IPS DF 6.9 (cell line): ENCODE measurements around the gene AFAP1.

Experiments
- DNase-seq: peaks from one replicate; pipeline ENCODE4 v3.0.0-alpha.2; 2013; ENCODE audit warnings: low read depth, low spot score
- H3K27ac ChIP-seq: one replicate; pipeline ENCODE4 v1.5.1; 2013; ENCODE audit warnings: low read length, control low read depth
- H3K27me3 ChIP-seq: 2 replicates; pipeline ENCODE4 v1.6.1; 2013; ENCODE audit warnings: mild to moderate bottlenecking, low read length; ENCODE audit not compliant: control insufficient read depth, insufficient read depth
- H3K36me3 ChIP-seq: 2 replicates; pipeline ENCODE4 v1.6.1; 2013; ENCODE audit warnings: low read length; ENCODE audit not compliant: control insufficient read depth, insufficient read depth
- H3K4me1 ChIP-seq: 2 replicates; pipeline ENCODE4 v1.6.1; 2013; ENCODE audit warnings: low read length; ENCODE audit not compliant: control insufficient read depth, insufficient read depth
- H3K4me3 ChIP-seq: 2 replicates; pipeline ENCODE4 v1.5.1; 2013; ENCODE audit warnings: mild to moderate bottlenecking, low read length
- H3K9me3 ChIP-seq: 2 replicates; pipeline ENCODE4 v1.6.1; 2013; ENCODE audit warnings: low read length, inconsistent platforms; ENCODE audit not compliant: control insufficient read depth, insufficient read depth
- WGBS: extraction: QIAGEN DNeasy Blood & Tissue Kit; methylation state at CpG from one replicate; pipeline ENCODE4 v1.1.7; 2013; ENCODE audit warnings: mixed read lengths, missing lambda C conversion rate; ENCODE audit not compliant: insufficient read length, insufficient coverage; 5-methylcytosine and 5-hydroxymethylcytosine counted together

The AFAP1 gene

DNA sequence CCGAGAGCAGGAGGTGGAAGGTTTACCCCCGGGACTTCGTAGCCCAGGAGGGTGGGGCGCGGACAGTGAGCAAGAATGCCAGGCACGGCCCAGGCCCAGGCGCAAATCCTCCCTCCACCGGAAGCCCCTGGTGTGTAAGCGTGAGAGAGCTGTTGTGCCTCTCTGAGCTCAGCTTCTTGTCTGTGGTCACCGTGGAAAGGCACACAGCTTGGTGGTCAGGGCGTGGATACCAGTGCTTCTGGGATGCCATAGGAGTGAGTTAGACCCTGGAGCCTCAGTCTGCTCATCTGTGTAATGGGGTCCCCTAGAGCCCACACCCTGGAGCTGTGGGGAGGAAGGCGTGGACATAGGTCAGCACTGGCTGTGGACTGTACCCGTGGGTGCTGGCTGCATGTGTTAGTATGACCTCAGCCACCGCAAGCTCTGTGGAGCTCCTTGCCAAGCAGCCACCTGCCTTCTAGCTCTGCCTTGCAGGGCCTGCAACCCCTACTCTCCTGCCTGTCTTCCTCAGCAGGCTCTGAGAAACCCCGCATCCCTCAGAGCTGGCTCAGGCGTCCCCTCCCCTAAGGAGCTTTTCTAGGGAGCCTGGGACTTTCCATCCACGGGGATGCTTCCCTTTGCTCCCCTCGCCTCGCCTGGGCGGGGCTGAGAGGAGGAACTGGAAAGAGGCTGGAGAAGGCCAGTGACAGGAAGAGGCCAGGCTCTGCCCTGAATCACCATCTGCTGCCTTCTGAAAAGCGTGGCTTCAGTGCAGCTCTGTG lies 28.0 kb upstream of the AFAP1 start:
- no peaks in the 10 kb centered on the region for H3K9me3 ChIP-seq
- DNase-seq: no peak
- no peak overlapping the region for H3K27ac ChIP-seq
- peaks cover 7% of the 10 kb centered on the region for H3K4me1 ChIP-seq
- H3K27me3 ChIP-seq: no peaks in the 10 kb centered on the region
- no CpG with 5 or more reads among the region's 21 CpGs for WGBS
- H3K36me3 ChIP-seq: no peaks in the 10 kb centered on the region
- H3K4me3 ChIP-seq: no peak overlapping the region

DNA sequence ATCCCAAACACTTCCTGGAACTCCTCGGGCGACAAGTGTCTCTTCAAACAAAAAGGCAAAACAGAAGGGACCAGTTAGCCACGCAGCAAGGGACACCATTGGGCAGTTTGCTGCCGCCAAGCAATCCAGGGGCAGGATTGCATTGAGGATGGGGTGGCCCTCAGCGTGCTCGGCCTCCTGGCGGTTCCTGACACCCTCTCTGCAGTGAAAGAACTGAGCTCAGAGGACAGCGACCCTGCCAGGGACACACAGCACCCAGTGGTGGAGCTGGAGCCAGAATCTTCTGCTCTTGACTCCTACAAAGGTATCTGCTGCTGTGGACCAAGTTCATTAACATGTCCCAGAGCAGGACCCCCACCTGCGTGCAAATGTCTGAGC lies 27.4 kb upstream of the AFAP1 start:
- WGBS: no CpG with 5 or more reads among the region's 9 CpGs
- H3K4me1 ChIP-seq: peaks cover 5% of the 10 kb centered on the region

GRCh38 chr4:7966281-7967062 lies 26.8 kb upstream of the AFAP1 start:
- WGBS: no CpG with 5 or more reads among the region's 37 CpGs
- H3K4me3 ChIP-seq: no peak overlapping the region
- DNase-seq: no peak
- no peak overlapping the region for H3K27ac ChIP-seq
- H3K27me3 ChIP-seq: no peaks in the 10 kb centered on the region
- H3K4me1 ChIP-seq: peaks cover 4% of the 10 kb centered on the region
- H3K9me3 ChIP-seq: no peaks in the 10 kb centered on the region
- H3K36me3 ChIP-seq: no peaks in the 10 kb centered on the region

More for the DNA sequence above, 27.4 kb upstream of the AFAP1 start:
- no peaks in the 10 kb centered on the region for H3K27me3 ChIP-seq
- no peaks in the 10 kb centered on the region for H3K36me3 ChIP-seq
- H3K9me3 ChIP-seq: no peaks in the 10 kb centered on the region
- H3K27ac ChIP-seq: no peak overlapping the region
- H3K4me3 ChIP-seq: no peak overlapping the region
- DNase-seq: no peak

DNA sequence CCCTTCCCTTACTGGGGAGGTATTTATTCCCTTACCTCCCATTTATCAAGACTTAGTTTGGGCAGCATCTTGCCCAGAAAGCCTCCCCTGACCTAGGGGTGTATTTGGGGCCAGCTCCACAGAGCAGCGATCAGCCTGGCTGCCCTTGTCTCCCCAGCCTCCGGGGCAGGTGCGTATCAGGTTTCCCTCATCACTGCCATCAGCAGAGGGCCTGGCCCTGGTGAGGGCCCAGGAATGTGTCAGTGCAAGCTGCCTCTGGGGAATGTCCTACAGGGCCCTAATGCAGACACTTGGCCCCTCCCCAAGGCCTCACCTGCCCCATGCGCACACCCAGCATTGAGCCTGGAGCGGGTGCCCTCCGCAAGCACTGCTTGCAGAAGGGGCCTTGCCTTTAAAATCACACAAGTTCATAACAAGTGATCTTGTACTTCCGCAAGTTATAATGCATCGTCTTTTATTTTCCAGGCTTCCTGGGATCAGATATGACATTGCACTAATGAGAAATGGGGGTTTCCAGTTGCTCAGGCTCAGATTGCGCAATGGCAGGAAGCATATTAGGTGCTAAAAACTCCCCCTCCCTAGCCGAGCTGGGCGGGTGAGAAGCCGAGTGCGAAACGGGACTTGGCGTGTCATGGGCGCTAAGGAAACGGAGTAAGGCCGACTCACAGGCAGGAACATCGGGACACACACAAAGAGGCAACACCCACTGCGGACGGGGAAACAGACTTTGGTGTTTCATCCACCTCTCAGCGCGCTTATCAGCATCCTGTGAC lies 25.4 kb upstream of the AFAP1 start:
- H3K36me3 ChIP-seq: no peaks in the 10 kb centered on the region
- peaks cover 1% of the 10 kb centered on the region for H3K4me1 ChIP-seq
- no peak overlapping the region for H3K27ac ChIP-seq
- DNase-seq: no peak
- no peaks in the 10 kb centered on the region for H3K9me3 ChIP-seq
- H3K27me3 ChIP-seq: no peaks in the 10 kb centered on the region
- H3K4me3 ChIP-seq: no peak overlapping the region
- WGBS: no CpG with 5 or more reads among the region's 23 CpGs

DNA sequence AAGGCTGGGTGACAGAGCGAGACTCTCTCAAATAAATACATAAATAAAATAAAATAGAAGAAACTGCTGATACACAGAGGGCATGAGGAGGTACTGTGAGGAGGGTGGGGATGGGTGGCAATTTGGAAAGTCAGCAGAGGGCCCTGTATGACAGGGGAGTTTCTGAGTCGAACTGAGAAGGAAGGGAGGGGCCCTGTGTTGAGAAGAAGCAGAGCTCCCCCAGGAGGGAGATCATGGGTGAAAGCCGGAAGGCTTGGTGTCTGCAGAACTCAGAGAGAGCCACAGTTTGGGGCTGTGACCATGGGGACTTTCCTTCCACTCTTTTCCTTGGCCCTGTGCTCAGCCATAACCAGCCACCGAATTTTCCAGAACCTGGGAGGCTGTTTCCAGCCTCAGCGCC lies 24.8 kb upstream of the AFAP1 start:
- no peak for DNase-seq
- Histone ChIP-seq H3K4me3 (no peak overlapping the region), H3K27me3 (no peaks in the 10 kb centered on the region), H3K36me3 (no peaks in the 10 kb centered on the region), H3K27ac (no peak overlapping the region), H3K9me3 (no peaks in the 10 kb centered on the region), H3K4me1 (no peaks in the 10 kb centered on the region; the same call in 1 of the 2 replicates)
- whole genome bisulfite sequencing: no CpG with 5 or more reads among the region's 5 CpGs

GRCh38 chr4:7963691-7964090 lies 24.0 kb upstream of the AFAP1 start:
- no CpG with 5 or more reads among the region's 12 CpGs for WGBS
- H3K27ac ChIP-seq: no peak overlapping the region
- DNase-seq: no peak
- H3K36me3 ChIP-seq: no peaks in the 10 kb centered on the region
- H3K4me1 ChIP-seq: peaks cover 1% of the 10 kb centered on the region; the same call in 1 of the 2 replicates
- H3K27me3 ChIP-seq: no peaks in the 10 kb centered on the region
- H3K9me3 ChIP-seq: no peaks in the 10 kb centered on the region
- no peak overlapping the region for H3K4me3 ChIP-seq

DNA sequence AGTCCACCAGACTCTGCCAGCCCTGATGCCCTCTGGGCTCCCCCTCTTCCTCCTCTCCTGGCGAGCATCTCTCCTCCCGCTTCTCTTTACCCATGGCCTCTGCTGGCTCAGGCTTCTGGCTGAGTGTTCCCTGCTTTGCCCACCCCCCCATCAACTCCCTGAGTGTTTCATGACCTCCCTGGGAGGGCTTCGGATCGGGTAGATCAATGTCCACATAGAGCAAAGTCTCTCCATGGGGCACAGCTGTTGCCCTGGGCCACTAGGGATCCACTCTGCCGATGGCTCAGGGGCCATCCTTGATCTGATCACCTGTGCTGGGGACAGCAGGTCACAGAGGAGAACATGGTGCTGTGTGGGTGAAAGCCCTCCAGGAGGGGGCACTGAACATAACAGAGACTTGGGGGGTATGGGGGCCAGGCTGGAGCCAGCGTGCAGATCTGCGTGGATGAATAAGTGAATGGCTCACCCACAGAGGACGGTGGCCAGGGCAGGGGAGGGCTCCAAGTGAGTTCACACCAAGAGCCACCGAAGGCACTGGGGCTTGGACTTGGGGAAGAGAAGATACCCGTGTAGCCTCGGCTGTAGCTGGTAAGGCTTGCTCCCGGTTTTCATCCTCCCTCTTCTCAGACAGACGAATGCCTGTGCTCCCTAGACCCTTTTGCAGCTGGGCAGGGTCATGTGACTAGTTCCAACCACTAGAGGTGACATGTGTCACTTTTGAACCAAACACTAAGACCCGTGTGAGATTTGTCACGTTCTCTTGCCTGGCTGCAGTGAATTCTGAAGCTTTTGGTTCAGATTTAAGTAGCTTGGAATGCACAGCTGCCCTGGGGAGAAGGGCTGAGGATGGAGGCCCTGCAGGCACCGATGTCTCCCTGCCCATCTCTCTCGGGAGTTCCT lies 23.2 kb upstream of the AFAP1 start:
- Histone ChIP-seq H3K9me3 (no peaks in the 10 kb centered on the region), H3K4me1 (peaks cover 1% of the 10 kb centered on the region; the same call in 1 of the 2 replicates), H3K27ac (no peak overlapping the region), H3K36me3 (no peaks in the 10 kb centered on the region), H3K4me3 (no peak overlapping the region), H3K27me3 (no peaks in the 10 kb centered on the region)
- WGBS: no CpG with 5 or more reads among the region's 17 CpGs
- DNase-seq: no peak

- no peaks in the 10 kb centered on the region for H3K36me3 ChIP-seq
- H3K4me1 ChIP-seq: peaks cover 3% of the 10 kb centered on the region; the same call in 1 of the 2 replicates
- H3K4me3 ChIP-seq: no peak overlapping the region
- no peak for DNase-seq
- WGBS: no CpG with 5 or more reads among the region's 19 CpGs
- no peak overlapping the region for H3K27ac ChIP-seq
- H3K27me3 ChIP-seq: no peaks in the 10 kb centered on the region
- H3K9me3 ChIP-seq: no peaks in the 10 kb centered on the region
Observed at GRCh38 chr4:7960790-7961655, 21.4 kb upstream of the AFAP1 start.

- no peak for DNase-seq
- H3K27me3 ChIP-seq: no peaks in the 10 kb centered on the region
- no peaks in the 10 kb centered on the region for H3K36me3 ChIP-seq
- H3K4me1 ChIP-seq: peaks cover 3% of the 10 kb centered on the region; the same call in 1 of the 2 replicates
- H3K27ac ChIP-seq: no peak overlapping the region
- H3K4me3 ChIP-seq: no peak overlapping the region
- WGBS: no CpG with 5 or more reads among the region's 11 CpGs
- H3K9me3 ChIP-seq: no peaks in the 10 kb centered on the region
Observed at GRCh38 chr4:7960017-7960789, 20.5 kb upstream of the AFAP1 start.
